Left renal cortex interstitium (tissue), 4 donors: Measurements from ENCODE around the gene CYBB. TPM values are rescaled to one million over a fixed set of nuclear protein-coding genes. Genes with fewer than 3 reads are reported as not detected.

Experiments used
- DNase-seq, 4 donors: peaks; one replicate each; pipeline ENCODE4 v3.0.0-alpha.2; 2013; ENCODE audit warnings: low read depth in 4 of 4, low spot score in 2 of 4, missing footprints in 1 of 4
- polyA plus RNA-seq, 4 donors: library from polyadenylated mRNA; unstranded; fragments of 120-200 nt; gene quantifications; one replicate each; pipeline ENCODE4 v1.2.1, GENCODE V29; 2013; ENCODE audit not compliant: insufficient read length in 4 of 4

Gene CYBB
- polyA plus RNA-seq, 4 donors: 7.1 to 13.0 (median 11.5) TPM

DNA sequence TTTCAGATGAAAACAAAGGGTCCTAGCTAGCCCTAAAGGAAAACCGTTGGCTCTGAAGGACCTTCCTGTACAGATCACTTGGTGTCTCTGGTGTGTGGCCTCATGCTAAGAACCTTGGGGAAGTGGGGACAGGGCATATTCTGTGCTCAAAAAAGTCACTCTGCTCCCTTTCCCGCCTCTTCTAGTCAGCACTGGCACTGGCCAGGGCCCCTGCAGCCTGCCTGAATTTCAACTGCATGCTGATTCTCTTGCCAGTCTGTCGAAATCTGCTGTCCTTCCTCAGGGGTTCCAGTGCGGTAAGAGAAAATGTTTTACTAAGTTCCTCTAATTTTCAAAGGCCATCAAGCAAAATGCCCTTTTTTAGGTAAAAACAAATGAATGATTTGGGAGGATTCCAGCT is 3.4 kb downstream of the CYBB start:
- DNase-seq: no peak

DNA sequence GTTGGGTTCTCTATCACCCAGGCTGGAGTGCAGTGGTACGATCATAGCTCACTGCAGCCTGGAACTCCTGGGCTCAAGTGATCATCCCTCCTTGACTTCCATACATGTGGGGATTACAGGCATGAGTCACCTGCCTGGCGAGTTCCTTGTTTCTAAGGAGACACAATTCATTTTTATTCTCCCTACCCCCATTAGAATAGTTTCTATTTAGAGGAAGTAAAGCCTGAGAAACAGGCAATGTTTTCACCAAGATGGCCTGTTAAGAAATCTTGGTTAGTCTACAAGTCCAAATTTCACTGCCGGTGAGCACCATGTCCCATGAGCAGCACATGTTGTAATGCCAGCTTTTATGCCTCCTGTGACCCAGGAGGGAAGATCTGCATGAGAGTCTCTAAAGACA is 5.7 kb downstream of the CYBB start:
- DNase-seq: no peak

DNA sequence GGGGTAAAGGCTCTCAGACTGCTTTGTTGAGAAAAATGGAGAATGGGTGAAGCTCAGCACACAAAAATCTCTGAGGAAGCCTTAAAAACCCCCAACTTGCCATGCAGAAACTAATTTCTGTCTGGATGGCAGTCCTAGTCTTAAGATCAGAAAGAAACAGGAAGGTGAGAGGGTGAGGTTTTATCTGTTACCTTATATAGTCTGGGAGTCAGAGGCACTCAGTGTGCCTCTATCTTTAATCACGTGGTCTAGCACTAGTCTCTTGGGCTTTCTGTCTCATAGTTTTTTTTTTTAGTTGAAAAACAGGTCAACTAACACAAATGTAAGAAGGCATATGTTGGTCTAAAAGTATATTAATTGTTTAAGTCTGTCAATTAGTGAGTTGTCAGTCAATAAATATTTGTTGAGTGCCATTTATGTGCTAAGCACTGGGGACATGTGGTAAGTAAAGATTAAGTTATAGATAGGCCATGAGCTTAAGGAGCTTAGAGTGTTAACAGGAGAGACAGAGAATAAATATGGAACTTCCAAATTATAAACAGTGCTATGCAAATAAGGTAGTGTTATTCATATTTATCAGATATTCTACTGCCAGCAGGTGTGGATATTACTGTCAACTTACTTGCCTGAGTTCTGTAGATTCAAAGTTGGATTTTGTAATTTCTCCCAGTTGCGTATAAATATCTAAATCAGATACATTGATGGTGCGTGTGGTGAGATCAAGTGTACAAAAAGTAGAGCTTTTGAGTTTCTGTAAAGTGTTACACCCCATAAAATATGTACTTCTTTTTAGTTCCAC is 7.0 kb downstream of the CYBB start:
- no peak for DNase-seq

DNA sequence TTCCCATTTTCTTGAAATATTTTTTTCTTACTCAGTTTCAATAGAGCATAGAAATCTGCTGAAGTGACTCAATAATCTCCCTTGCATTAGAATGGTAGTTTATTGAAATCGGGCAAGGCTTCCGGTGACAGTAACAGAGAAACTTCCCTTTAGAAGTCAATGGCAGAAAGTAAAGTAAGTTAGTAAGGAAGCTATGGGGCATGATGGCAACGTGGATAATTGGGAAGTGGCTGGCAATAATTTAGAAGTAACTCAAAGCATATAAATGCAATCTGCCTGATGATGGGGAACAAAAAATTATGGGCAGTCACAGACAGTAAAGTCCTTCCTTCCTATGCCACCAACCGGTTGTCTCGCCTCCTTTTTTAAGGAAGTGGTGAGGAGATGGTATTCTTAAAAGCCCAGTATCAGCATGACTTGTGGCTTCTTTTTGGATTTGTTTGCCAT is 7.6 kb downstream of the CYBB start:
- DNase-seq: no peak

DNA sequence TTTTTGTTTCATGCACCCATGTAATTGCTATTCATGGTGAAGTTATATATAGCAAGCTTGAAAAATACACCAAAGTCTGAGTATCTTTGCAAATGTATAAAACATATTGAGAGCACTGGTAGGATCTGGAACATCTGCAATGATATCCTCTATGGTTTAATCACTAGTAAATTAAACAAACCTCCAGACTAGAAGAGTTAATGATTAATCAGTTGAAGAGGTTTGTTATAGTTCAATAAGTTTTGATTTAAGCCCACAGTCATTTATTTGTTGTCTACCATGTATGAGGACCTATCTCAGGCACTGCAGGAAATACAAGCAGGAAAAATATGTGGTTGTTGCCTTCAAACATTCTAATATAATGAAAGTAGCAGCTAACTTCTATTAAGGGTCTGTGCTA is 16.5 kb downstream of the CYBB start:
- DNase-seq: no peak

DNA sequence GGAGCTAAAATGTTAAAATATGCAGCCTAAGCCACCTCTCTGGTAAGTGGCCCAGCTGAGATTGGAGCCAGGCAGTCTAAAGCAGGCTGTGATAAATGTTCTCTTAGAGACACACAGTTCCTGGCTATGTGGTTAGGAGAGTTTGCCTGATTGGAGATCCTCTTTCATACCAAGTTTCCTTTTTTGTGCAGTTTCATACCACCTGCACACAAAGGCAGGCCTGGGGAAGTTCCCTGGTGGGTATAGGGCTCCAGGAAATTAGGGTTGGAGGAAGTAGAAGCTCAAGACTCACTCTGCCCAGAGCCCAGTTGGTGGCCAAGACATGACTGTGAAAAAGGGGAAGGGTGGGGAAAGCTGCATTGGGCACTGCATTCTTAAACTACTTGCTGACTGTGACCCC is 16.9 kb downstream of the CYBB start:
- DNase-seq: no peak

DNA sequence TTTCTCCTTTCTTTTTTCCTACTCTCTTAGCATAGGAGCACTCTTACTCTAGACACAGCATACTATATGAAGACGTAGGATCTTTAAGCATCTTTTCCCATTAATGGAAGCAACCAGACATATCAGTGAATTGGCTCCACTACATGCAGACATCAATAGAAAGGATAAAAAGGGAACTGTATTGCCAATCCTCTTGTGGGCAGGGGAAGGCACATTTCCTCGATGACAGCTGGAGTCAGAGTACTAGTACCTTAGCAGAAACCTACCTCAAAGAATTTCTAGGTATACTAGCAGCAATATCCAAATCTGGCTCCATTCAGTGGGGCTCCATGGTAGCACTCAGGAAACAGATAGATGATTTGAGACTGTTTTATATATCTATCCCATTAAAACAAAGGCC is 20.1 kb downstream of the CYBB start:
- no peak for DNase-seq

DNA sequence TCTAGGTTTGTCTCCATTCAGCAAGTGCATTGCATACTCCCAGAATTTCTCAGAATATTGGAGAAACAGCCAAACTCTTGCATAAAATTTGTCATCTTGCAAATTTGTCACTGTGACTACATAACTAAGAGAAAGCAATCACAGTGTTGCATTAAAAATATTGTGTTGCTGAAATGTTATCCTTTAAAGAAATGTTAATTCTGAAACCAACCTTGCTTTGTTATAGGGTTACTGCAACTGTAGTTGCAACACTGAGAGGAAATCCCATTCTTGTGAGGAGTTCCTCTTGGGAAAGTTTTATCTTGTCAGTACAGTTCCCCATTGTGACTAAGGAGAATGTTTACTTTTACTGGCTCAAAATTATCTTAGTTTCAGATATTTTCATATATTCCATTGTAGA is 20.9 kb downstream of the CYBB start:
- no peak for DNase-seq

DNA sequence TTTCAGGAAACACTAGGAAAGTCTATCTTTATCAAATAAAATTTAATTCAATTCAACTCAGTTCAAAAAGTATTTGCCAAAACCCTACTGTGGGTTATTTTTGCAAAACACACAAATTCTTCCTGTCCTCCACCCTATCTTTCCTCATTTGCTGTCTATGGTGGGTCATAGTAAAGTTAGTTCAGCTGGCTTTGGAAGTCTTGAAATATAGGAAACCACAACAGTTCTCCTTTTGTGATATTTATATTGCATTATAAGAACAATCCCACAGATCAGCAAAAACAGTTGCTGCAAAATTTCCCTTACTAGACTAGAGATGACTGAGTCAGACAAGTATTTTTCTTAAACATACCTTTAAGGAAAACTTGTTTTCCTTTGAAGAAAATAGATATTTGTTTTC is 22.2 kb downstream of the CYBB start:
- no peak for DNase-seq

DNA sequence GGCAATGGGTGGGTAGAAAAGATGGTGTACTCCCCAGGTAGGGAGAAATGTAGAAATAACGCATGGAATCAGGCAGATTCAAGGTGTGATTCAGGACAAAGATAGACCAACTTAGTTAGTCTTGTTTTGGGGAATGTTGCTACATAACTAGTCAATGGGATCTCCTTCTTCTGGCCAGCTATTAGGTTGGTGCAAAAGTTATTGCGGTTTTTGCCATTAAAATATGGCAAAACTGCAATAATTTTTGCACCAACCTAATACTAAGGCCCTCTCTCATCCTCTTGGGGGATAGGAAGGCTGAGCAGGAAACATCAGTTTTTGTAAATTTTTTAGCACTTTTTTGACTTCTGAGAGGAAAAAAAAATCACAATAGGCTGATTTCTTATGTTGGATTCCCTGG is 23.2 kb downstream of the CYBB start:
- DNase-seq: no peak

DNA sequence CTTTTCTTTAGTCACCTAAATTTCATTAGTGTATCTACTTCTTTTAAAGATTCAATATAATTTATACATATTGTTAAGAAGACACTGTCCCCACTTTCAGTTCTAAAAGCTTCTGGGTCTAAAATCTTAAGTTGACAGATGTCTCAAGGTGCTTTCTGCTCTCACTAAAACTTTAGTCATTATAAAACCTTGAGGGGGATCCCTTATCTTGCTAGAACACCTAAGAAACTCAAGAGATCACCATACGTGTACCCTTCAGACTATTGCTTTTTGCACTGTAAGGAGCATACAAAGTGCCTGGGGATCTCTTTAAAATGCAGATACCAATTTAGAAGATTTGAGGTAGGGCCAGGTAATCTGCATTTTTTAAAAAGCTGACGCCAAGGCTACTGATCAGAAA is 30.1 kb downstream of the CYBB start:
- DNase-seq: no peak

DNA sequence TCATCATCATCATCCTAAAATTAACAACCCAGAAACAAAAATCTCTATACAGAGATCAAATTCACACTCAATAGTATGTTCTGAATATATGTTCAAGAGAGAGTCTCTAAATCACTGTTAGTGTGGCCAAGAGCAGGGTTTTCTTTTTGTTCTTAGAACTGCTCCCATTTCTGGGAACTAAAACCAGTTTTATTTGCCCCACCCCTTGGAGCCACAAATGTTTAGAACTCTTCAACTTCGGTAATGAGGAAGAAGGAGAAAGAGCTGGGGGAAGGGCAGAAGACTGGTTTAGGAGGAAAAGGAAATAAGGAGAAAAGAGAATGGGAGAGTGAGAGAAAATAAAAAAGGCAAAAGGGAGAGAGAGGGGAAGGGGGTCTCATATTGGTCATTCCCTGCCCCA is 32.3 kb downstream of the CYBB start:
- DNase-seq: no peak

DNA sequence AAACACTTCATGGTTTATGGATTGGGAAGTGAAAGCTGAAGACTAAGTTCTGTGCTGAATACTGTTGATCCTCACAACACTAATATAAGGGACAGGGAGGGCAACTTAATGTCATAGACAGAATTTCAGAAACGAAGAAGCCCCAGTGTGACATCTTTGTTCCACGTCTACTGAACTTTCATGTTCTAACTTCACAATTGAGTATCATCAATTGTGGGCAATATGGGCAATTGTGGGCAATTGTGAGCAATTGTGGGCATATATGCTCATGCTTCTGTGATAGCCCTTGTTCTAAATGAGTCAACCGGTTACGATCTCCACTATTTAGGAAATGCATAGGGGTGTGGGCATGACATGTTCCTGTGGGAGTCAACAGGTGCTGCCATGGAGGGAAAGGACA is 33.7 kb downstream of the CYBB start:
- no peak for DNase-seq

DNA sequence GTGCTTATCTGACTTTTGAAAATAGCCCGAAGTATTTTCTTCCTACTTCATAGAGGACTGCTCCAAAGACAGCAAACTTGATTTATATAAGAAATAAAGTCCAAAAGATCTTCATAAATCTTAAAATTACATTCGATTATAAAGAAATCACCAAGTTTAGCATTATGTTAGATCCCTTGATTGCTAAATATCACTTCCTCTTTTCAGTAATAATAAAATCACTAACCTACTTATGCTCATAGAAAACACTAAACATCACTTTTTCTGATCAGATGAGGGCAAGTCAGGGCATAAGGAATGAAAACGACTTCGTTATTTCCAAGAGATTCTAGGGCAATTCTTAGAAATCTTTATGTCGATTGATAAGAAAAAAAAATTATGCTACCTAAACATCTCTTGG is 35.5 kb downstream of the CYBB start:
- no peak for DNase-seq

DNA sequence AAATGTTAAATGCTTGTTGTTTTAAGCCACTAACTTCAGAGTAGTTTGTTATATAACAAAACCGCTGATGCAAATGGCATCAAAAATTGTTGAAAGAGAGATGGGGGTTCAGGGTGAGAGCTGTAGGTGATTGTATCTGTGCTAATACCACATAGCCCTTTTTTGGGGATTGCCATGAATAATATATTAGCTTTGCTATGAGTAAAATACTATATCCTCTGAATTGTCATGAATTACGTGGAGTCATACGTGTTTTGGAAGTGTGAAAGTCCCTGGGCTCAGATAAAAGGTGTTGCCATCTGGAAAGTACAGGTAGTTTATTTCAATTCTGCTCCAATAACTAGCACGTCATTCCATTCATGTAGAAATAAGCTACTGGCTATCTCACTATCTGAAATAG is 36.9 kb downstream of the CYBB start:
- DNase-seq: no peak

DNA sequence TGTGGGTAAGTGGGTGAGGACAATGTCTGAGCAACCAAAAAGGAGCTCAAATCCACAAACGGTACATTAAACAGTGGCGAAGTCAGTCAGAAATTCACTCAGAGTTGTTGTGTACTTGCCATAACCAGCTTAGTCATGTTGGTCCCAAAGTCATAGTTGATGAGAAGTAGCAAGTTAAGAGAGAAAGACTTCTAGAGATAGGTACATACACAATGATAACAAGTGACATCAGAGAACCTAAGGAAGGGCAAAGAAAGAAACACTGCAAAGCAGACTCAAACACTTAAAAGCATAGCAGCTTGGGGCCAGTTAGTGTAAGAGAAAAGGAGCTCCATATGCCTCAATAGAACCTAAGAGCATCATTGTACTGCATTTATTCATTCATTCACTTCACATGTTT is 37.3 kb downstream of the CYBB start:
- no peak for DNase-seq

DNA sequence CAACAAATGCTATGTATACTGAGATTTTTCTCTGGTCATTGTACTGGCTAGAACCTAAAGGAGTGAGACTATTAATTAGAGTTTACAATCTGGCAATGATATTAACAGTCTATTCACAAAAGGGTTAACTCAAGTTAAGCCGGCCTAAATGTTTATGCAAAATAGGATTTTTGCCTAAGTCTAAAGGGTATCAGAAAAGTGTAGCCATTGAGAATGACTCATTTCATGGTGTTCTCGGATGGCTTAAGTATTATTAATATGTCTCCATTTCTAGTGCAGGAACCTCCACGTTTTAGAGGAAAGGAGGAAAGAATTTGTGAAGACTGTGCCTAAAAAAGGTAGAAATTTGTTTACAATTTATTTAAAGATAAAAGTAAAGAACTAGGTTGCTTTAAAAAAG is 37.7 kb downstream of the CYBB start:
- DNase-seq: no peak

DNA sequence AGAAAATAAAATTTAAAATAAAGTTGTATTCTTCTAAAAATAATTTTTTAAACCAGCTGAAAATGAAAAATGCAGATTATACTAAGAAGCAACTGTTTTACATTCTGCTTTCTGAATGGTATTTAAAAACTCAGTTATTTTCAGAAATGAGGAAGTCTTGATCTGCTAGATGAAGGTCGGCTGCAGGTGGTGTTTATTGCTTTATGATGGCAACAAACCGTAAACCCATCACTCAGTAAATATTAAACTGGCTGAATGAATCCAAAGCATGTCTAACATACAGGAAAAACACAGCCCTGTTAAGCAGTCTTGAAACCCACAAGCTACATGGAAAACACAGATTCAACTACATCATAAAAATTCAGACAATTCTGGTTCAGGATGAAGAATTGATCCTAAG is 38.2 kb downstream of the CYBB start:
- DNase-seq: no peak

DNA sequence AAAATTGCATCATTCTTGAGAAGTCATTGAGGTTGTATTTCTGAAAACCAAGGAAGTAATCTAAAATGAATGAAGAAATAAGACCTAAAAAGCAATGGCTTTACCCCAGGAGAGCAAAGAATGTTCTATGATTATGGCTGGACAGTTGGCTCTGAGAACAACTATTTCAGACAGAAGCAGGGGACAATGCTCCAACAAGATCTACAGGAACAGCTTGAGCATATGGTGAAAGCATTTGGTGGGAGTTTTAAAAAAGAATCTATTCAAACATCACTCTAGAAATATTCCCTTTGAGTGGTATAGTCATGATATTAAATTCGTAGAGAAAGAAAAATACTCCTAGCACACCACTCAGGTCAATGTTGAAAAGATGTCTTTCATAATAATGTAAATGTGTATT is 40.8 kb downstream of the CYBB start:
- DNase-seq: no peak

DNA sequence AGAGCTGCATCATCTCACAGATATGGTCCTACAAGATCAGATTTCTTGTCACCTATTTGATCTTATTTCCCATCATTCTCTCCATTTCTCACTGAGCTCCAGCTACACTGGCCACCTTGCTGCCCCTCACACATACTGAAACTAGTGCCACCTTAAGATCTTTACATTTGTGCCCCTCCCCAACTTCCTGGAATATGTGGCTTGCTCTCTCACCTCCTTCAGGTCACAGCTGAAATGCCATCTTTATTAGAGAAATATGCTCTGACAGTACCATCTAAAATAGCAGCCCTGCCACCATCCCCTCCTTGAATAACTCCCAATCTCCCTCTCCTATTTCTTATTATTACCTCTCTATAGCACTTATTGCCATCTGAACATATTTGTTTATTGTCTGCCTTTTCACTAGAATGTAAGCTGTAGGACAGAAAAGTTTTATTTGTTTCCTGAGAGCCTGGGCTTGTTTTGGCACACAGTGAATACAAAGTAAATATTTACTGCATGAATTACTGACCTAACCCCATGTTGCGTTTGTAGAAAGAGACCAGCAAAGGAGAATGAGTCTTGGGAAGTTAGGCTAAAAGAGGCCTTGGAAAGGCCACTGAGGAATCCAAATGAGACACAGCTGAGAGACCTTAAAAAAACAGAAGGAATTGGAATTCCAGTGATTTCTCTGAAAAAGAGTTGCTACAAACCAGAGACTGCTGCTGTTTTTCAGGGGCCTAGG is 44.8 kb downstream of the CYBB start:
- no peak for DNase-seq

DNA sequence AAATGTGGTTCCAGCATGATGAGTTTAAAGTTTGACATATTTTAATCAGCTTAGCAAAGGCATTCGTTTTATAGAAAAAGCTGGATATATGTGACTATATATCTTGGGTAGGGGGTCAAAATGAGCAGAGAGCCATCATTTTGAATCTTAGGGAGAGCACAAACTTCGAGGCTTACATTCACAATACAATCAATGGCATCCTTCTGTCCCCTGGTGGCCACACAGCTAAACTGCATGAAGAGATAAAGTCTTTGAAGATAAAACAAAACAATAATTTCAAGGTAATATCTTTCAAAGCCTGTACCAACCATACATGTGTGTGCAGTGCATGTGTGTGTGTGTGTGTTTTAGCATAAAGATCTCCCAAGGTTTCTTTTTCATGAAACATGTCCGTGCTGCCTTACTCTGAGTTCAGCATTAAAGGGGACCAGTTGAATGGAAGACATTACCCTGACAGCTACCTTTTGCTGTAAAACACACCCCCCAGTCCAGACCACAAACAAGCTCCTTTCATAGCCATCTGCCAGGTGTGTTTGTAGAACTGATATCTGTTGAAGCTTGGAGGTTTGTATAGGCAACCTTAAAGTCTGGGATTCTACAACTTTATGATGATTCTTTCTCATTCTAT is 45.5 kb downstream of the CYBB start:
- DNase-seq: no peak

DNA sequence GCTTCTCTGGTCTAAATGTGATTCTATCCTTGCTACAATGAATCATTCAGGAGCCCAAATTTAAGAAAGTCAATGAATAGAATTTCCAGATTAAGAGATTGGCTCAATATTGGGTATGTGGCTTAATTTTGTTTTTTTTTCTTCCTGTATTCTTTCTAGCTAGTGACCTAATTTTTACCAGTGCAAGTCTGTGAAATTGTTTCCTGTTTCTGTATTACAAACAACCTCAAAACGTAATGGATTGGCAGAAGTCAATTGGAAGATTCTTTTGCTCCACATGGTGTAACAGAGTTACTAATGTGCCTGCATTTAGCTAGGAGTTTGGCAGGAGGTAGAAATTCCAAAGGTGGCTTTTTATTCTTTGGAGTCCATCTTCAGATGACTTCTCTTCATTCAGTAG is 49.9 kb downstream of the CYBB start:
- DNase-seq: no peak
